ENCODE data around the gene ZNF132.
"Not testable (repeated sequence)": the region's sequence is repeated elsewhere in the genome, so short reads cannot be mapped to it uniquely, and the experiment has no call there.

The ZNF132 gene

DNA sequence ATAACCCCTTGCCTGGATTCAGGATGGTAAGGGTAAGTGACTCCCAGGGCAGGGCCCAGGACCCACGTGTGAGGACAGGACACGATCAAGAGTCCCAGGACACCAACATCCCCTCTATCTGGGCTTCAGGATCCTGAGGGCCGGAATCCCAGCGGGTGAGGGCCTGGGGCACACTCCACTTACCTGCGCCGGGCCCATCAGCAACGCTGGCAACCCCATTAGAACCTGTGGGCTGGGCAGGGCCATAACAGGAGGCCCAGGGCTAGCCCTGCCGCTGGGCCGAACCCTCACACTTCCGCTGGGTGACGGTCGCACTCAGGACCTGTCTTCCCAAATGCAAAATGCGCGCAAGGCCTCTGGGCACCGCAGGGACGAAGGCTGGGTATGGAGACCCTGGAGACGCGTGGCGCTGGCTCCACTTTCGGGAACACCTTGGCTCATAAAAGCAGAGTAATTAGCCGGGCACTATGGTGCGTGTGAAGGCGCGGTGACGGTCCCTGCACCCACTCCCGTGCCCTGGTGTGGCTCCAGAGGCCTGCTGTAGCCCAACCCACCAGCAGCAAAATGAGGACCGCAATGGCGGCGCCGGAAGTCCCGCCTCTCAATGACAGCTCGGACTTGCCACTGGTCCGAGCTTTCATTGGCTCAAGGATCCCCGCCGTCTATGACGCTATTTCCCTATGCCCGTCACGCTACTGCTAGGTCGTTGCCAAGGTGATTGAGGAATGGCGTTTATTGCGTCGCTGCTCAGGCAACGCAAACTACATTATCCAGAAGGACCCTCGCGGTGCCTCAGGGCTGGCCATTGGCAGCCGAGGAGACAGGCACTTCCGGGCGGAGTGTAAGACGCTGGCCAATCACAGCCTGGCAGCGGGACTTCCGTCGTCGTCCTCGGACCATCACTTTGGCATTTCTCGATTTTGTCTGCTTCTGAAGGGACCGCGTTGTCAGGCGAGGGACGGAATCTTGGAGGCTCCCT is at the start of gene ZNF132:
ZNF132 (minus strand) TSS at position 578 of the 979 bp plus-strand sequence; CDS start at position 246, 332 bp downstream.
- peak; percentile 100 for DNase-seq (ENCODE audit: low read depth, low spot score)

DNA sequence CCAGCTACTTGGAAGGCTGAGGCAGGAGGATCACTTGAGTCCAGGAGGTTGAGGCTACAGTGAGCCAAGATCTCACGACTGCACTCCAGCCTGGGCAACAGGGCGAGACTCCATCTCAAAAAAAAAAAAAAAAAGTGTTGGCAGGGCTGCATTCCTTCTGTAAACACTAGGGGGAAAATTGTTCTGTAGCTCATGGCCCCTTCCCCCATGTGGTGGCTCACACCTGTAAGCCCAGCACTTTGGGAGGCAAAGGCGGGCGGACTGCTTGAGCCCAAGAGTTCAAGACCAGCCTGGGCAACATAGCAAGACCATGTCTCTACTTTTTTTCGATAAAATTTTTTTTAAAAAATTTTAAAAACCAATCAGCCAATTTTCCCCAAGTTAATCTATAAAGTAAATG is 44.4 kb upstream of the ZNF132 start:
- not testable (repeated sequence) for DNase-seq (ENCODE audit: low read depth, low spot score)

DNA sequence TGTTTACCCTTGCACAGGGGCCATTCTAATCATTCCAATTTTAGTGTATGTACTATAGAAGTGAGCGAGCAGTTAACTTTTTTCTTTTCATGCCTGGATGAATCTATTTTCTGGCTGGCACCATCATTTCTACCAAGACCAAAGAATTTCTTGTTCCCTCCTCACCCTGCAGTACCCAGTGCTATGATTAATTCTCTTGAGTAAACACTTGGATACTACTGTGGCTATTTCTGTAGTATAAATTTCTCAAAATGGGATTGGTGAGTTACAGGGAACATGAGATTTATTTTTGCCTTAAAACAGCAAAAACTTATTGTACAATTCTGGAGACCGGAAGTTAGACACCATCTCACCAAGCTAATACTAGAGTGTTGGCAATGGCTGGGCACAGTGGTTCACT is 43.8 kb upstream of the ZNF132 start:
- no peak for DNase-seq (ENCODE audit: low read depth, low spot score)

DNA sequence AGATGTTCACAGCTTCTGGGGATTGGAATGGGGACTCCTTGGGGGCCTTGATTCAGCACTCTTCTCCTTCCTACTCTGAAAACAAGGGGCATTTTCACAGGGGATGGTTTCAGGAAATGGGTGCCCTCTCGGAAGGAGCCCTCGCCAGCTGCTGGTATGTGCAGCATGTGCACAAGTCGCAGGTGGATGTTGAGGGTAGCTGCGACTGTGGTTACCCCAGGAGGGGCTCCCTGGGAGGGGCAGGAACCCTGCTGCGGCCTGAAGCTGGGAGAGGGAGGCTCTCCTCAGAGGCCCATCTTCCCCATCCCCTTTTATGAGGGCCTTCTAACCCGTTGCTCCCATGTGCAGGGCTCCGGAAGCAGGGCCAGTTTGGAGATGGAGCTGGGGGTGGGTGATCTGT is 42.4 kb upstream of the ZNF132 start:
- no peak for DNase-seq (ENCODE audit: low read depth, low spot score)

DNA sequence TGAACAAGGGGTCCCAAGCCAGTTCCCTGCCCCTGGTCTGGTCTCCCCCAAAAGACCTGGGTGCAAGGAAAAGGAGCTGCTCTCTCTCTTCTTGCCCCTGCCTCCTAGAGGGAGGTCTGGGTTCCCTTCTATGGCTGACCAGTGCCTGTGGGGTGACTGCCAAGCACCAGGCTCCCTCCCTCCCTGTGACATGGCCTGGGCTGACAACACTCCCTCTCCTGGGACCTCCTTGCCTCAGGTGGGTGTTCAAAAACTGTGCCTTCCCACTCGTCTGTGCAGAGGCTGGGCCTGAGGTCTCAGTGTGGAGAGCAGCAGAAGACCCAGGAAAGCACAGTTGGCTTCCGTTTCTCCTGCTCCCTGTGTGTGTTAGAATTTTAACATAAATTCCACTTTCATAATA is 40.9 kb upstream of the ZNF132 start:
- DNase-seq (ENCODE audit: low read depth, low spot score): no peak

DNA sequence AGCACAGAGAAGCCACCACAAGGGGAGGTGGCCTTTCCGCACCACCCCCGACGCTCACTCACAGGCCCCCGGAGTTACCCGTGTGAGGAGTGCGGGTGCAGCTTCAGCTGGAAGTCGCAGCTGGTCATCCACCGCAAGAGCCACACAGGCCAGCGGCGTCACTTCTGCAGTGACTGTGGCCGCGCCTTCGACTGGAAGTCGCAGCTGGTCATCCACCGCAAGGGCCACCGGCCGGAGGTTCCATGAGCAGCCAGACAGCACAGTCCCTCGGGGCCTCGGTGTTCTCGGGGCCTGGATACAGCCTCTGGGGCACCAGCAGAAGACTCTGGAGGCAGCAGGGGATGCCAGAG is 40.5 kb upstream of the ZNF132 start:
- no peak for DNase-seq (ENCODE audit: low read depth, low spot score)

DNA sequence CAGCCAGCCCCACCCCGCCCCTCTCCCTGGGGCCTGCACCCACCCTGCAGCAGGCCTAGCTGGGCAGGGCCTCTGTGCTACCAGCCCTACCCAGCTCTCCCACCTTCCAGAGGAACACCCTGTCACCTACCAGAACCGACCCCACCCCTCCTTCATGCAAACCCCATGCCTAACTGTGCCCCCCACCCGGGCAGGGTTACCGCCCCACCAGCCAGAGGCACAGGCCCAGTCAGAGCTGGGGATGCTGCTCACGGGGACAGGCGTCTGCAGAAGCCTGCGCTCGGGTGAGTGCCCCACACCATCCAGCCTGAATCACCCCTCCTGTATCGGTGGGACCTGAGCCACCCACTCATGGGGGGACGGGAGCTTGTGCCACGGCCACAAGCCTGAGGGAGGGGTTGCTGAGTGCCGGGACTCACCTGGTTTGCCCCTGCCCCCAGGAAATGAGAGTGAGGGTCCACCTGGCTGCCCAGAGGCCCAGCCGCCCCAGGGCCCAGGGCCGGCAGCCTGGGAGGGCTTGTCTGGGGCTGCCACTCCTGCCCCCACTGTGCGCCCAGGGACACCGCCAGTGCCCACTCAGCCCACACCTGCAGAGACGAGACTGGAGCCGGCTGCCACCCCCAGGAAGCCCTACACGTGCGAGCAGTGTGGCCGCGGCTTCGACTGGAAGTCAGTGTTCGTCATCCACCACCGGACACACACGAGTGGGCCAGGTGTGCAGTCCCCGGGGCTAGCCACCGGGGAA is 40.0 kb upstream of the ZNF132 start:
- no peak for DNase-seq (ENCODE audit: low read depth, low spot score)

DNA sequence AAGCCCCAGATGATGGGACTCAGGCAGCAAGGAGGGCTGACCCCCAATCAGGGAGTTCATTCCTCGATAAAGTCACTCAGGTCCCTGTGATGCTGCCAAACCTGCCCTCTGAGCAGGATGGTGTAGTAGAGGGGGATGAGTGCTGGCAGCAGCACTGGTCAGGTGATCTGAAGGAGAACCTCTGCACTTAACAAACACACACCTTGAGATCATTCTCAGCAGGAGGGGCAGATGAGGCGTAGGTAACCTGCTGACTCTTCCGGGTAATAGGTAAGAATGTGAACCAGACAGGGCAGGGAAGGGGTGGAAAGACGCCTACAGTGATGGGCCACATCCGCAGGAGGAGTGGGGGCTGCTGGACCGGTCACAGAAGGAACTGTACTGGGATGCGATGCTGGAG is 39.4 kb upstream of the ZNF132 start:
- DNase-seq (ENCODE audit: low read depth, low spot score): no peak

DNA sequence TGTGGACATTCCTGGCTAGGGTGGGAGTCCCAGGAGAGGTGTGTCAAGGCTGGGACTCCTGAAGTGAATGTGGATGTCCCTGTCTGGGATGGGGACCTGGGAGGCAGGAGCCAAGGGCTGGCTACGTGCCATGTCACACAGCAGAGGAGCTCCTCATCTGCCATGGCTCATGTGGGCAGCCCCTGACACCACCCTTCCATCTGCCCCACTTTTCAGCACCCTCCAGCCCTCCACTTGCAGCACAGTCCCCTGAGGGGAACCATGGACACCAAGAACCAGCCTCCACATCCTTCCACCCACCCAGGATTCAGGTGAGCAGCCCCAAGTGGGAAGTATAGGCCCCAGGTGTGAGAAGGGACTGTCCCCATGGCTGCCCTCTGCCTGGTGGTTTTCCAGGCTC is 37.9 kb upstream of the ZNF132 start:
- DNase-seq (ENCODE audit: low read depth, low spot score): no peak

DNA sequence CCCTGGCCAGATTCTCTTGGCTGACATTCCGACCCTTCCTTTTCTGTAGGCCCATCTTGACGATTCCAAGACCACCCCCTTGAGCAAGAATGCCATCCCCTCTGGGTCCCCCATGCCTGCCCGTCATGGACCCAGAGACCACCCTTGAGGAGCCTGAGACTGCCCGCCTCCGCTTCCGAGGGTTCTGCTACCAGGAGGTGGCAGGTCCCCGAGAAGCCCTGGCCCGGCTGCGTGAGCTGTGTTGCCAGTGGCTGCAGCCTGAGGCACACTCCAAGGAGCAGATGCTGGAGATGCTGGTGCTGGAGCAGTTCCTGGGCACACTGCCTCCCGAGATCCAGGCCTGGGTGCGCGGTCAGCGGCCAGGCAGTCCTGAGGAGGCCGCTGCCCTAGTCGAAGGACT is 37.2 kb upstream of the ZNF132 start:
- DNase-seq (ENCODE audit: low read depth, low spot score): no peak

DNA sequence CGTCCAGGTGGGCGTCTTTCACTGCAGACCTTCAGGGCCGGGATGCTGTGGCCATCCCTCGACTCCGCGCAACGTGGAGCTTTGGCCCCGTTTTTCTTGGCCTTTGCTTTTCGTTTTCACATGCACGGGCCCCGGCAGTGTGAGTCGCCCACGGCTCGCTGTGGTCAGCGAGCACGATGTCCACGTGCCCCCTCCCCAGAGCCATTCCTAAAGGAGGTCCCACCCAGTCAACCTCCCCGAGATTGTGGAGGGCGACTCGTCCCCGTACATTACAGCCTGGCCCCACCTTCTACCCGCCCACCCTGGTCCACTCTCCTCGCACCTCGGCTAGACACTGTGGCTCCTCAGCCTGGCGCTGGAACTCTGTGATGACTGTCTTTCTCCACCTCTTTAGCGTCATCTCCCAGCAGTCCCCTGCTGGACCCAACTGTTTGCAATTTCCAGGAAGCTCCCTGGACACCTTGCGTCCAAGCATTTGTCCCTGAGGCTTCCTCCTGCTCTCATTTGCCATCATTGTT is 36.6 kb upstream of the ZNF132 start:
- no peak for DNase-seq (ENCODE audit: low read depth, low spot score)

DNA sequence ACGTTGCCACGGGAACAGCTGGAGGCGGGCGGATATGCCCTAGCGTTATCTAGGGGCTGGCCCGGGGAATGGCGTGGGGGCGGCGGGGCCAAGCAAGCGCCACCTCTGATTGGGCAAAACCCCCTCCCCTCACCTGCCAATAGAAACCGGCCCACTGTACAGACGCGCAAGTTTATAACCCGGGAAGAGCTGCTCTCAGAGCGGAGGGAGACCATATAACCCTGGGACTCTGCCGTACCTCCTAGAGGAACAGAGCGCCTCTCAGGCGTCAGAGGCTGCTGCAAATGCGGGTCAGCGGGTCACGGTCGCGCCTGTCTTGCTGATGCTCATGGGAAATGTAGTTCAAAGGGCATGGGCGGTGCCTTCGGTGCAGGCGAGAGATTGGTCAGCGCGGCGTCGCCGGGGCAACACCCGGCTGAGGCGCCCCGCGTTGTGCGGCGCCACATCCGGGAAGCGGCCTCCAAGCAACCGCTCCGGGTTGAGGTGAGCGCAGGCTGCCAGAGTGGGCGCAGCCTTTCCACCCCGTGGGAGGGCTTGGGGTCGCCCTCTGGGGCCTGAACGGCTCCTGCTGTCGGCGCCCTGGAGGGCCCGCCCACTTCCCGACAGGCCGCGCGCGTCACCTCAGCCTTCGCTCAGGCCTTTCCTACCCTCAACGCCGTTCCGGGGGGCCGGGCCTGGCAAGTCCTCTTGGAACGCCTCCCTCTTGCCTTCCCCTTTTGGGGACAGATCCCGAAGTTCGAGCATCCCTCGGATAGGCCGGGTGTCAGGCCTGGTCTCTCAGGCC is 36.0 kb upstream of the ZNF132 start, which contains the start of gene ZNF446:
ZNF446 (plus strand) TSS at position 639 of the 784 bp plus-strand sequence. CDS start 867 bp downstream, outside the sequence.
- DNase-seq (ENCODE audit: low read depth, low spot score): peak; percentile 89

DNA sequence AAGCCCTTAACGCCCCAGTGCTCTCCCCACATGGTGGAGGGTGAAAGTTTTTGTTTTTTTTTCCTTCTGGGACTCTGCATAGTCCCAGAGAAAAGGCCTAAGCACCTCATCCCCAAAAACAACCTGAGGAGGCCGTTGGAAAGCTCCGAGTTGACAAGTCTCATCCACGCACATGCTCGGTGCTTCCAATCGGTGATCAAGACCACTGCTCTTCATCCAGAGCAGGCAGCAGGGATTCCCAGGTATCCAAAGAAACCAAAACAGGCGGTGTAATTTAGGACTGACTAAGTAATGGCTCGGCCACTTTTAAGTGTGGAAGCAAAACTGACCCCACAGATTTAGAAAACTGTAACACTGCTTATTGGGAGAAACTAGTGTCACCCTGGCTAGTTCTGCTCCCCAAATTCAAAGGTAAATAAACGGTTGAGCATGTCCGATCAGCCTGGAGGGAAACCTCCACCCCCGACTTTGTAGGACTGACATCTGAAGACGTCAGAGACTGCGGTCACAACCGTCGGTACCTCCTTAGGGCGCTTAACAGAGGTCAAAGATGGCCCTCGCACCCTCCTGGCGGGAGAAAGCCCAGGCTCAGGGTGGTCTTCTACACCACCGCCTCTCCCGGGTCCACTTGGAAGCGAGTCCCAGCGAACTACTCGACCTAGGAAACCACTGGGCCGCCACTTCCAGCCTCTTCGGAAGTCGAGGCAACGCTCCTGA is 35.2 kb upstream of the ZNF132 start:
- DNase-seq (ENCODE audit: low read depth, low spot score): no peak

DNA sequence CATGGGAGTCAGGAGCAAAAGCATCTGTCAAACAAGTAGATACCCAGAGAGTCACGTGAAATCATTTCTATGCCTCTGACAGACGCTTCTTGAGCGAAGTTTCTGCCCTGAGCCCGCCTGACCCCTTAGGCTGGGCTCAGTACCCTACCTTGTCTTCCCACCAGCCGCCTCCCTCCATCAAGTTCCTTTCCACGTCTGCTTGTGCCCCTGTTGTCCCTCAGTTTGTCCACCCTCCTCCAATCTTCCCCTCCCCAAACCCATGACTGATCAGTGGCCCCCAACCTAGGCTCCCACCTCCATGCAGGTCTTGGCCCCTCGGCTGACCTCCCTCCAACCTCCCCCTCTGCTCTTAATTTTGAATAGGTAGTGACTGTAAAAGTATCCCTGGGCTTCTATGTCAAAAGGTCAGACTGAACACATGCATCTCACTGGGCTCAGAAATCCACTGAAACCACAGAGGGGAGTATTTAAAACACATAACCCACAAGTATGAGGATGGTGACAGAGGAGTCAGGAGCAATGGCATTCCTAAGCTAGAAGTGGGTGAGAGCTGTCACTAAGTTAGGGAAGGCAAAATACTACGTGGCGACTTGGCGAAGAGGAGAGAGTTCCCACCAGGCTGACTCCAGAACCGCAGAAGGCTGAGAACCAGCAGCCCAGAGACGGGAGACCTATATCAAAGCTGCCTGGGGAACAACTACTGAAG is 34.5 kb upstream of the ZNF132 start:
- DNase-seq (ENCODE audit: low read depth, low spot score): no peak

DNA sequence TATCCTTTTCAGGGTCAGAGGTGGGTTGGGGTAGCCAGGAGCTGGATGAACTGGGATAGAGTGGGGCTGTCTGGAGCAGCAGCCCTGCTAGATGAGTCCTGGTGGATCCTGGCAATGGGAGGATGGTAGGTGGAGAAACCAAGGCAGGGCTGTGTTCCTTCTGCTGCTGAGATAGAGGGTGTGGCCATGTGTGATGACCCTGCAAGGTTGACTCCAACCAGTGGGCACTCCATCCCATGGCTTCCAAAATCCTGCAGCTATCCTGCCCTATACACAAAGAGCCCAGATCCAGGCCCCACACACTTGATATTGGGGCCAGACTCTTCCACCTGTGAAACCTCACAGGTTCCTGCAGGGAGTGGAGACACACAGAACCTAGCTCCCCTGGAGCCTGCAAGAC is 33.8 kb upstream of the ZNF132 start:
- DNase-seq (ENCODE audit: low read depth, low spot score): no peak

DNA sequence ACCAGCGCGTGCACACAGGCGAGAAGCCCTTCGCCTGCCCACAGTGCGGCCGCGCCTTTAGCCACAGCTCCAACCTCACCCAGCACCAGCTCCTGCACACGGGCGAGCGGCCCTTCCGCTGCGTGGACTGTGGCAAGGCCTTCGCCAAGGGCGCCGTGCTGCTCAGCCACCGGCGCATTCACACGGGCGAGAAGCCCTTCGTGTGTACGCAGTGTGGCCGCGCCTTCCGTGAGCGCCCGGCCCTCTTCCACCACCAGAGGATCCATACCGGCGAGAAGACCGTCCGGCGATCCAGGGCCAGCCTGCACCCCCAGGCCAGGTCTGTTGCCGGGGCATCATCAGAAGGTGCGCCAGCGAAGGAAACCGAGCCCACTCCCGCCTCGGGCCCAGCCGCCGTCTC is 31.8 kb upstream of the ZNF132 start:
- no peak for DNase-seq (ENCODE audit: low read depth, low spot score)

DNA sequence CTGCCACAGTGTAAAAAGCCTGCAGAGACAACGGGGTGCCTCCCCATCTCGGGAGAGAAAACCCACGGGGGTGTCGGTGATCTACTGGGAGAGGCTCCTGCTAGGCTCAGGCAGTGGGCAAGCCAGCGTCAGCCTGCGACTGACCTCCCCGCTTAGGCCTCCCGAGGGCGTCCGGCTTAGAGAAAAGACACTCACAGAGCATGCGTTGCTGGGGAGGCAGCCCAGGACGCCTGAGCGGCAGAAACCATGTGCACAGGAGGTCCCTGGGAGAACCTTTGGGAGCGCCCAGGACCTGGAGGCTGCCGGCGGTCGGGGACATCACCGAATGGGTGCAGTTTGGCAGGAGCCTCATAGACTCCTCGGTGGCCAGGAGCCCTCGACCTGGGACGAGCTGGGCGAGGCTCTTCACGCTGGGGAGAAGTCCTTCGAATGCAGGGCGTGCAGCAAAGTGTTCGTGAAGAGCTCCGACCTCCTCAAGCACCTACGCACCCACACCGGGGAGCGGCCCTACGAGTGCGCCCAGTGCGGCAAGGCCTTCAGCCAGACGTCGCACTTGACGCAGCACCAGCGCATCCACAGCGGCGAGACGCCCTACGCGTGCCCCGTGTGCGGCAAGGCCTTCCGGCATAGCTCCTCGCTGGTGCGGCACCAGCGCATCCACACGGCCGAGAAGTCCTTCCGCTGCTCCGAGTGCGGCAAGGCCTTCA is 31.0 kb upstream of the ZNF132 start:
- not testable (repeated sequence) for DNase-seq (ENCODE audit: low read depth, low spot score)

DNA sequence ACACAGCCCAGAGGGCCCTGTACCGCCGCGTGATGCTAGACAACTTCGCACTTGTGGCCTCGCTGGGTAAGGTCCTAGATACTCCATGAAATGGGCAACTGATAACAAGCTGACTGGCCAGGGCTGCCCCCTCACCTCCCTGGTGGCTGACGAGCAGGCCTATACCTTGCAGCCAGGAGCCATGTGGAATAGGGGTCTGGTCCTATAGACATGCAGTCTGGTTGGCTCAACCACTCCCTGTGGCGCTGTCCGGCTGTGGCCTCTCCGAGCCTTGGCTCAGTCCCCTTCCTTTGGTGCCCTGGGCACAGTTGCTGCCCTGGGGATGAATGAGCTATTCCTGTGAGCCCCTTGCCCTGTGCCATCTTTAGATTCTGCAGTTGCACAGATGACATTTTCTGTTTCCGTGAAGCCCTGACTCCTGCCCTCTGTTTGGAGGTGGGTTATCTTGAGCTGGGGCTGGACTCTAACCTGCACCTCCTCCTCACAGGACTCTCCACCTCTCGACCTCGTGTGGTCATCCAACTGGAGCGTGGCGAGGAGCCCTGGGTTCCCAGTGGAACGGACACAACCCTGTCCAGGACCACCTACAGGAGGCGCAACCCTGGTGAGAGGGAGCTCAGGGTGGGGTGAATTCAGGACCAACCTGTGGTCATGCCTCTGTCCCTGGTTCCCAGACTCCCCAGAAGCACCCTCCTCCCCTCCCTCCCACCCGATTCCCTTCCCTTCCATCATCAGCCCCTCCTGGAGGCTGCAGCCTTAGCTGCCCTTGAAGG is 29.5 kb upstream of the ZNF132 start:
- DNase-seq (ENCODE audit: low read depth, low spot score): no peak
